Parathyroid adenoma (tissue), 2 donors: ENCODE measurements around the gene ZNF610.
A peak's percentile ranks its signal among the peaks of the same experiment; 100 is the strongest.
"Not testable (repeated sequence)": the region's sequence is repeated elsewhere in the genome, so short reads cannot be mapped to it uniquely, and the experiment has no call there.

Experiments used
- H2AFZ ChIP-seq: fragments of 300-600 bp; sonication (generic); one replicate; pipeline ENCODE4 v1.7.0; 2017; ENCODE audit warnings: antibody characterized with exemption, mild to moderate bottlenecking
- H3K27ac ChIP-seq: fragments of 300-600 bp; sonication (generic); one replicate; pipeline ENCODE4 v1.7.0; 2017
- H3K27me3 ChIP-seq: fragments of 300-600 bp; sonication (generic); one replicate; pipeline ENCODE4 v1.7.0; 2017; ENCODE audit warnings: low read length; ENCODE audit not compliant: control insufficient read depth, insufficient read depth
- H3K36me3 ChIP-seq: fragments of 300-600 bp; sonication (generic); one replicate; pipeline ENCODE4 v1.7.0; 2017; ENCODE audit warnings: low read length; ENCODE audit not compliant: control insufficient read depth, insufficient read depth
- H3K4me1 ChIP-seq: fragments of 300-600 bp; sonication (generic); one replicate; pipeline ENCODE4 v1.7.0; 2017; ENCODE audit warnings: control low read depth
- H3K4me2 ChIP-seq: fragments of 300-600 bp; sonication (generic); one replicate; pipeline ENCODE4 v1.7.0; 2017; ENCODE audit warnings: low read length
- H3K4me3 ChIP-seq: fragments of 300-600 bp; sonication (generic); one replicate; pipeline ENCODE4 v1.7.0; 2017; ENCODE audit warnings: low read depth, low read length
- H3K79me2 ChIP-seq: fragments of 300-600 bp; sonication (generic); one replicate; pipeline ENCODE4 v1.7.0; 2017; ENCODE audit warnings: control low read depth
- H3K9ac ChIP-seq: fragments of 300-600 bp; sonication (generic); one replicate; pipeline ENCODE4 v1.7.0; 2017; ENCODE audit warnings: mild to moderate bottlenecking
- H3K9me3 ChIP-seq: fragments of 300-600 bp; sonication (generic); one replicate; pipeline ENCODE4 v1.7.0; 2017; ENCODE audit warnings: low read length; ENCODE audit not compliant: control insufficient read depth
- CTCF ChIP-seq: fragments of 300-600 bp; sonication (generic); IDR thresholded peaks from one replicate; pipeline ENCODE4 v1.7.0; 2017; ENCODE audit warnings: antibody characterized with exemption, mild to moderate bottlenecking
- donor health status: primary hyperparathyroidism.

The ZNF610 gene

GRCh38 chr19:52331757-52332156 lies 4.3 kb upstream of the ZNF610 start:
- Histone ChIP-seq H3K9ac (no peak overlapping the region), H3K36me3 (no peaks in the 10 kb centered on the region), H2AFZ (no peak overlapping the region), H3K27me3 (no peaks in the 10 kb centered on the region), H3K4me3 (no peak overlapping the region), H3K4me1 (no peaks in the 10 kb centered on the region), H3K27ac (no peak overlapping the region), H3K9me3 (no peaks in the 10 kb centered on the region), H3K79me2 (no peaks in the 10 kb centered on the region), H3K4me2 (no peak overlapping the region)
- no peak for TF ChIP-seq CTCF

- peak overlapping the region; percentile 95 for H3K4me3 ChIP-seq
- no peak overlapping the region for H3K27ac ChIP-seq
- H3K4me1 ChIP-seq = no peaks in the 10 kb centered on the region
- no peaks in the 10 kb centered on the region for H3K79me2 ChIP-seq
- no peaks in the 10 kb centered on the region for H3K9me3 ChIP-seq
- no peaks in the 10 kb centered on the region for H3K27me3 ChIP-seq
- TF ChIP-seq CTCF = no peak
- H3K9ac ChIP-seq = no peak overlapping the region
- H2AFZ ChIP-seq = peak overlapping the region; percentile 50
- peak overlapping the region; percentile 62 for H3K4me2 ChIP-seq
- H3K36me3 ChIP-seq = no peaks in the 10 kb centered on the region
These were observed 301 bp upstream of the ZNF610 start for GRCh38 chr19:52335768-52336116.

GRCh38 chr19:52336791-52337381 lies 843 bp downstream of the ZNF610 start:
- H2AFZ ChIP-seq = no peak overlapping the region
- H3K27ac ChIP-seq = peak overlapping the region; percentile 60
- H3K4me3 ChIP-seq = peak overlapping the region; percentile 95
- no peaks in the 10 kb centered on the region for H3K9me3 ChIP-seq
- no peaks in the 10 kb centered on the region for H3K79me2 ChIP-seq
- no peaks in the 10 kb centered on the region for H3K36me3 ChIP-seq
- no peak overlapping the region for H3K9ac ChIP-seq
- no peak for TF ChIP-seq CTCF
- no peaks in the 10 kb centered on the region for H3K27me3 ChIP-seq
- H3K4me2 ChIP-seq = peak overlapping the region; percentile 97
- no peaks in the 10 kb centered on the region for H3K4me1 ChIP-seq

GRCh38 chr19:52339022-52339421 lies 3.0 kb downstream of the ZNF610 start:
- H3K9ac ChIP-seq = not testable (repeated sequence)

GRCh38 chr19:52343548-52343947 lies 7.5 kb downstream of the ZNF610 start:
- H3K79me2 ChIP-seq = no peaks in the 10 kb centered on the region
- H3K27me3 ChIP-seq = no peaks in the 10 kb centered on the region
- no peak overlapping the region for H3K4me3 ChIP-seq
- peak; percentile 27 for TF ChIP-seq CTCF
- H3K9me3 ChIP-seq = no peaks in the 10 kb centered on the region
- no peak overlapping the region for H3K9ac ChIP-seq
- no peaks in the 10 kb centered on the region for H3K4me1 ChIP-seq
- no peak overlapping the region for H3K27ac ChIP-seq
- H3K4me2 ChIP-seq = peak overlapping the region; percentile 5
- H2AFZ ChIP-seq = no peak overlapping the region
- H3K36me3 ChIP-seq = no peaks in the 10 kb centered on the region

More at GRCh38 chr19:52339022-52339421, 3.0 kb downstream of the ZNF610 start:
- not testable (repeated sequence) for H3K4me2 ChIP-seq, H3K9me3 ChIP-seq, H3K4me3 ChIP-seq, H3K27me3 ChIP-seq, H3K4me1 ChIP-seq, H3K27ac ChIP-seq, H3K36me3 ChIP-seq, H3K79me2 ChIP-seq, H2AFZ ChIP-seq
